ENCODE data around the gene LYSMD2. TPM values are rescaled to one million over a fixed set of nuclear protein-coding genes. Genes with fewer than 3 reads are reported as not detected.

The LYSMD2 gene
- total and polyA plus RNA-seq, 2 of the 8 experiments (the other 6 are each of a cell fraction or from before 2014, with no cell fraction given) = 2.2 to 2.7 TPM

GRCh38 chr15:51774916-51775315 lies 37.5 kb upstream of the LYSMD2 start:
- no peak overlapping the region for H2AK5ac ChIP-seq (ENCODE audit: low read depth, low read length)
- H3K4ac ChIP-seq (replicated peaks; ENCODE audit: insufficient read length, low read depth, low read length) = no peak overlapping the region
- no peaks in the 10 kb centered on the region for H3K36me3 ChIP-seq (ENCODE audit: control insufficient read depth in 2 of 4, insufficient read depth in 4 of 4, low read length in 3 of 4)
- no peak overlapping the region for H3K4me2 ChIP-seq (ENCODE audit: insufficient read depth in 1 of 2, low read depth in 2 of 2, low read length in 2 of 2)
- H3K27ac ChIP-seq (ENCODE audit: low read depth, low read length) = no peak overlapping the region
- H3K23ac ChIP-seq (ENCODE audit: insufficient read length) = no peak overlapping the region
- H4K20me1 ChIP-seq (replicated peaks in 1 of 2; ENCODE audit: control insufficient read depth in 1 of 2, insufficient read depth in 2 of 2, low read length in 2 of 2) = no peaks in the 10 kb centered on the region
- H2BK15ac ChIP-seq (ENCODE audit: low read length) = no peak overlapping the region
- no peak overlapping the region for H2BK5ac ChIP-seq (ENCODE audit: low read depth, low read length)
- no peak overlapping the region for H4K91ac ChIP-seq (replicated peaks; ENCODE audit: insufficient read length, low read length)
- no peak overlapping the region for H2BK20ac ChIP-seq (ENCODE audit: low read length)
- no peaks in the 10 kb centered on the region for H3K23me2 ChIP-seq (ENCODE audit: low read depth, low read length)
- H3K27me3 ChIP-seq (replicated peaks in 1 of 4; ENCODE audit: control insufficient read depth in 3 of 4, extremely low read depth in 1 of 4, insufficient read depth in 3 of 4, low read length in 3 of 4) = no peaks in the 10 kb centered on the region
- no peak for DNase-seq (ENCODE audit: low read depth in 1 of 2, low spot score in 2 of 2)
- ChIA-PET POLR2A (ENCODE audit: partially characterized antibody) (interaction anchor here (1.2 to 1.5 kb wide), 2 partner anchors 19 to 93 kb away, joined by 3 to 4 read pairs; partner anchors contain the start of gene SCG3), CTCF (ENCODE audit: partially characterized antibody) (interaction anchor here (1.0 to 9.8 kb wide), 15 partner anchors 7 to 166 kb away, joined by 3 to 243 read pairs (median 13); partner anchors contain the start of gene SCG3)
- no peak overlapping the region for H3K4me3 ChIP-seq (ENCODE audit: extremely low read depth in 1 of 4, insufficient read depth in 2 of 4, low read depth in 3 of 4, low read length in 4 of 4)
- no peak overlapping the region for H2AFZ ChIP-seq (ENCODE audit: low read length)
- no peak overlapping the region for H3K9ac ChIP-seq (replicated peaks in 1 of 4; ENCODE audit: extremely low read depth in 1 of 4, low read depth in 3 of 4, low read length in 3 of 4)
- WGBS, 2 experiments (ENCODE audit: extremely low coverage in 1 of 2, insufficient coverage in 1 of 2, insufficient read length in 1 of 2, insufficient replicate concordance in 2 of 2, low coverage in 1 of 2, low lambda C conversion rate in 2 of 2, missing lambda C conversion rate in 1 of 2) = 98% methylated on average over 3 of the region's 3 CpGs; no CpG with 5 or more reads in 1 of the 2 experiments
- H3K14ac ChIP-seq (ENCODE audit: insufficient read length) = no peak overlapping the region
- FAIRE-seq = no peak
- H3K56ac ChIP-seq (replicated peaks; ENCODE audit: insufficient read length, low read depth, low read length) = no peak overlapping the region
- H2BK12ac ChIP-seq (ENCODE audit: low read depth, low read length) = no peak overlapping the region
- TF ChIP-seq TEAD4 (IDR thresholded peaks at IDR 0.05; ENCODE audit: low read depth, low read length) = no peak
- TF ChIP-seq TBP (IDR thresholded peaks at IDR 0.05; ENCODE audit: low read depth, low read length) = no peak
- TF ChIP-seq RBBP5 (IDR thresholded peaks at IDR 0.05; ENCODE audit: borderline replicate concordance, low read depth, low read length) = no peak
- TF ChIP-seq CEBPB (IDR thresholded peaks at IDR 0.05; ENCODE audit: low read depth, low read length) = no peak
- no peak for TF ChIP-seq POU5F1 (IDR thresholded peaks at IDR 0.05; ENCODE audit: low read depth, low read length)
- TF ChIP-seq GTF2F1 (IDR thresholded peaks at IDR 0.05; ENCODE audit: borderline replicate concordance, low read depth, low read length) = no peak
- no peak for TF ChIP-seq SP2 (IDR thresholded peaks at IDR 0.05; ENCODE audit: low read length)
- no peak for TF ChIP-seq POLR2A (IDR thresholded peaks at IDR 0.05; ENCODE audit: control extremely low read depth in 1 of 2, low read depth in 2 of 2, low read length in 2 of 2)
- no peak for TF ChIP-seq CBX8 (IDR thresholded peaks at IDR 0.05; ENCODE audit: borderline replicate concordance, low read depth, low read length)
- H3K18ac ChIP-seq (ENCODE audit: extremely low read depth, low read length) = no peak overlapping the region
- H4K5ac ChIP-seq (ENCODE audit: insufficient read length, low read depth, low read length) = no peak overlapping the region
- no peak overlapping the region for H4K8ac ChIP-seq (ENCODE audit: extremely low read depth, insufficient read depth, low read length)
- peaks cover 0 to 2% (median 0%) of the 10 kb centered on the region in 4 experiments; a peak in 2 of 7 replicates for H3K4me1 ChIP-seq (replicated peaks in 1 of 4; ENCODE audit: control insufficient read depth in 3 of 4, insufficient read depth in 4 of 4, low read length in 3 of 4)
- H2BK120ac ChIP-seq (replicated peaks; ENCODE audit: low read depth, low read length) = no peak overlapping the region
- no peaks in the 10 kb centered on the region for H3K79me1 ChIP-seq (ENCODE audit: low read depth, low read length)
- no peaks in the 10 kb centered on the region for H3K9me3 ChIP-seq (ENCODE audit: insufficient read depth in 2 of 2, low read depth in 1 of 2, low read length in 1 of 2)
- H3K79me2 ChIP-seq (ENCODE audit: control insufficient read depth in 1 of 2, insufficient read depth in 2 of 2, low read length in 2 of 2) = no peaks in the 10 kb centered on the region

Measured in H1 (cell line).